Panc1 (cell line): ENCODE data around the gene MYL2. TPM values are rescaled to one million over a fixed set of nuclear protein-coding genes. Genes with fewer than 3 reads are reported as not detected.

Experiments used
- ATAC-seq: fragments of 200-7000 bp; cut with Tn5 transposase; 2 replicates; pipeline ENCODE4 v1.9.1; 2020; ENCODE audit warnings: mild to moderate bottlenecking, moderate library complexity
- BruUV-seq: library from RNA; stranded (reverse); fragments of 400-500 nt; replicated peaks from 2 replicates; lab custom pipeline; 2021; lab: Mats Ljungman, UMichigan
- CTCF ChIA-PET: fragments of 300-600 bp; sonication (Branson Sonifier 250); formaldehyde crosslinking; loops from one replicate; lab custom pipeline; 2022; ENCODE audit warnings: antibody characterized with exemption; lab: Charles Lee
- POLR2A ChIA-PET: fragments of 300-600 bp; sonication (Branson Sonifier 250); formaldehyde crosslinking; loops from one replicate; lab custom pipeline; 2022; ENCODE audit warnings: antibody characterized with exemption; lab: Charles Lee
- DNase-seq: peaks from one replicate; pipeline ENCODE4 v3.0.0-alpha.2; 2010; ENCODE audit warnings: low read depth, low spot score
- H3K27ac ChIP-seq: 2 replicates; pipeline ENCODE4 v1.5.1; 2011; ENCODE audit warnings: mild to moderate bottlenecking, low read length, inconsistent platforms
- H3K27me3 ChIP-seq: fragments of 200-500 bp; sonication (Bioruptor generic); 2 replicates; pipeline ENCODE4 v1.6.0; 2014; ENCODE audit warnings: low read length, inconsistent platforms; ENCODE audit not compliant: control insufficient read depth, insufficient read depth
- H3K36me3 ChIP-seq: fragments of 200-500 bp; sonication (Bioruptor generic); 2 replicates; pipeline ENCODE4 v1.5.1; 2014; ENCODE audit warnings: inconsistent platforms, mild to moderate bottlenecking, low read length, moderate library complexity; ENCODE audit not compliant: control insufficient read depth, insufficient read depth
- H3K4me1 ChIP-seq: 2 replicates; pipeline ENCODE4 v1.5.1; 2011; ENCODE audit warnings: inconsistent platforms, mild to moderate bottlenecking, low read length, moderate library complexity; ENCODE audit not compliant: control insufficient read depth, insufficient read depth
- H3K4me3 ChIP-seq, 2 experiments: 2 replicates each; pipeline ENCODE4 v1.5.1; 2011 to 2012; ENCODE audit warnings: low read depth in 2 of 2, low read length in 2 of 2, mild to moderate bottlenecking in 2 of 2, inconsistent platforms in 1 of 2, moderate library complexity in 1 of 2
- H3K9me3 ChIP-seq: fragments of 200-500 bp; sonication (Bioruptor generic); 2 replicates; pipeline ENCODE4 v1.5.1; 2014; ENCODE audit warnings: low read depth, mild to moderate bottlenecking, inconsistent platforms, low read length, moderate library complexity; ENCODE audit not compliant: control insufficient read depth, insufficient read depth
- POLR2AphosphoS5 ChIP-seq: IDR thresholded peaks from 2 replicates; pipeline ENCODE4 v1.6.1; 2012; ENCODE audit warnings: mild to moderate bottlenecking, low read depth, low read length, moderate library complexity
- SIN3A ChIP-seq: IDR thresholded peaks from 2 replicates; pipeline ENCODE4 v1.6.1; 2012; ENCODE audit warnings: low read depth, mild to moderate bottlenecking, low read length, moderate library complexity, borderline replicate concordance; ENCODE audit not compliant: insufficient read depth
- TCF7L2 ChIP-seq: IDR thresholded peaks from 2 replicates; pipeline ENCODE4 v1.6.1; 2011; ENCODE audit warnings: mild to moderate bottlenecking, low read depth, low read length, inconsistent platforms
- in situ Hi-C: cut with HindIII; loops from 2 replicates; pipeline ENCODE4 v1.10.0; 2016; ENCODE audit warnings: low sequenced_read_pairs, low pct_unique_long_range_greater_than_20kb
- intact Hi-C: fragments of 100-400 bp; cut with micrococcal nuclease; formaldehyde crosslinking; loops from one replicate; pipeline ENCODE4 v1.10.0; 2022; ENCODE audit not compliant: unreplicated experiment
- total RNA-seq: library from RNA; stranded (reverse); gene quantifications from one replicate; pipeline ENCODE4 v1.2.1, GENCODE V29; 2021; ENCODE audit not compliant: unreplicated experiment
- TF ChIP-seq, protein P1 (sequence below): fragments of 450-650 bp; IDR thresholded peaks from 2 replicates; pipeline ENCODE4 v1.5.1; 2017; ENCODE audit warnings: mild to moderate bottlenecking
- TF ChIP-seq, protein P2 (sequence below), 2 experiments: IDR thresholded peaks; 2 replicates each; pipeline ENCODE4 v1.6.1; 2011 to 2012; ENCODE audit warnings: low read depth in 2 of 2, control low read depth in 1 of 2, low read length in 1 of 2, mild to moderate bottlenecking in 1 of 2, moderate library complexity in 1 of 2; ENCODE audit not compliant: insufficient read depth in 1 of 2

The MYL2 gene
- total RNA-seq, 1 experiment from 2014 or later, result not detected

DNA sequence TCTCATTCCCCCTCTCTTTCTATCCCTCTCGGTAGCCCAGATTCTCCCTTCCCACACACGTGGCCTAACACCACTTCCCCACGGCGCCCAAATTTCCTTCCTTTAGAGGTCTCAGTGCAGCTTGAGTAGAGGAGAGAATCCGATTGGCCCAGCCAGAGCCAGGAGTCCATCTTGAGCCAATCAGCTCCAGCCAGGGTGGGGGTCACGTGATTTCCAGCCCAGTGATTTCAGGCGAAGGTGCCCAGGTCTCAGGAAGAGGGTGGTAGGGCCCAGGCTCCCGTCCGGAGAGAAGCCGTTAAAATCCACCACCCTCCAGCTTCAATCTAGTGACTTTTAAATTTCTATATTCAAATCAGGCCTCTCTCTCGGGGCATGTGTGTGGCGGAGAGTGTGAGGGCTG, 45.2 kb upstream of the MYL2 start:
- Histone ChIP-seq H3K4me3 (no peak overlapping the region), H3K9me3 (no peaks in the 10 kb centered on the region), H3K36me3 (no peaks in the 10 kb centered on the region), H3K27me3 (peaks cover 11% of the 10 kb centered on the region), H3K4me1 (no peaks in the 10 kb centered on the region), H3K27ac (no peak overlapping the region)
- intact Hi-C loops (no loop called here), in situ Hi-C loops (no loop called here)
- TF ChIP-seq, protein P1, sequence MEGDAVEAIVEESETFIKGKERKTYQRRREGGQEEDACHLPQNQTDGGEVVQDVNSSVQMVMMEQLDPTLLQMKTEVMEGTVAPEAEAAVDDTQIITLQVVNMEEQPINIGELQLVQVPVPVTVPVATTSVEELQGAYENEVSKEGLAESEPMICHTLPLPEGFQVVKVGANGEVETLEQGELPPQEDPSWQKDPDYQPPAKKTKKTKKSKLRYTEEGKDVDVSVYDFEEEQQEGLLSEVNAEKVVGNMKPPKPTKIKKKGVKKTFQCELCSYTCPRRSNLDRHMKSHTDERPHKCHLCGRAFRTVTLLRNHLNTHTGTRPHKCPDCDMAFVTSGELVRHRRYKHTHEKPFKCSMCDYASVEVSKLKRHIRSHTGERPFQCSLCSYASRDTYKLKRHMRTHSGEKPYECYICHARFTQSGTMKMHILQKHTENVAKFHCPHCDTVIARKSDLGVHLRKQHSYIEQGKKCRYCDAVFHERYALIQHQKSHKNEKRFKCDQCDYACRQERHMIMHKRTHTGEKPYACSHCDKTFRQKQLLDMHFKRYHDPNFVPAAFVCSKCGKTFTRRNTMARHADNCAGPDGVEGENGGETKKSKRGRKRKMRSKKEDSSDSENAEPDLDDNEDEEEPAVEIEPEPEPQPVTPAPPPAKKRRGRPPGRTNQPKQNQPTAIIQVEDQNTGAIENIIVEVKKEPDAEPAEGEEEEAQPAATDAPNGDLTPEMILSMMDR, result no peak
- TF ChIP-seq SIN3A (no peak), POLR2AphosphoS5 (no peak), TCF7L2 (no peak)
- TF ChIP-seq, protein P2, sequence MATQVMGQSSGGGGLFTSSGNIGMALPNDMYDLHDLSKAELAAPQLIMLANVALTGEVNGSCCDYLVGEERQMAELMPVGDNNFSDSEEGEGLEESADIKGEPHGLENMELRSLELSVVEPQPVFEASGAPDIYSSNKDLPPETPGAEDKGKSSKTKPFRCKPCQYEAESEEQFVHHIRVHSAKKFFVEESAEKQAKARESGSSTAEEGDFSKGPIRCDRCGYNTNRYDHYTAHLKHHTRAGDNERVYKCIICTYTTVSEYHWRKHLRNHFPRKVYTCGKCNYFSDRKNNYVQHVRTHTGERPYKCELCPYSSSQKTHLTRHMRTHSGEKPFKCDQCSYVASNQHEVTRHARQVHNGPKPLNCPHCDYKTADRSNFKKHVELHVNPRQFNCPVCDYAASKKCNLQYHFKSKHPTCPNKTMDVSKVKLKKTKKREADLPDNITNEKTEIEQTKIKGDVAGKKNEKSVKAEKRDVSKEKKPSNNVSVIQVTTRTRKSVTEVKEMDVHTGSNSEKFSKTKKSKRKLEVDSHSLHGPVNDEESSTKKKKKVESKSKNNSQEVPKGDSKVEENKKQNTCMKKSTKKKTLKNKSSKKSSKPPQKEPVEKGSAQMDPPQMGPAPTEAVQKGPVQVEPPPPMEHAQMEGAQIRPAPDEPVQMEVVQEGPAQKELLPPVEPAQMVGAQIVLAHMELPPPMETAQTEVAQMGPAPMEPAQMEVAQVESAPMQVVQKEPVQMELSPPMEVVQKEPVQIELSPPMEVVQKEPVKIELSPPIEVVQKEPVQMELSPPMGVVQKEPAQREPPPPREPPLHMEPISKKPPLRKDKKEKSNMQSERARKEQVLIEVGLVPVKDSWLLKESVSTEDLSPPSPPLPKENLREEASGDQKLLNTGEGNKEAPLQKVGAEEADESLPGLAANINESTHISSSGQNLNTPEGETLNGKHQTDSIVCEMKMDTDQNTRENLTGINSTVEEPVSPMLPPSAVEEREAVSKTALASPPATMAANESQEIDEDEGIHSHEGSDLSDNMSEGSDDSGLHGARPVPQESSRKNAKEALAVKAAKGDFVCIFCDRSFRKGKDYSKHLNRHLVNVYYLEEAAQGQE (IDR thresholded peaks at IDR 0.05; ENCODE audit: insufficient read depth in 1 of 2, low read depth in 2 of 2, low read length in 1 of 2), result no peak
- DNase-seq (no peak), ATAC-seq (no peak)
- ChIA-PET POLR2A (interaction anchor here (0.6 kb wide), 1 partner anchor 10 kb away, joined by 3 read pairs; no protein-coding TSS in a partner anchor), CTCF (no interaction called here)
- BruUV-seq, result no TSS peak

DNA sequence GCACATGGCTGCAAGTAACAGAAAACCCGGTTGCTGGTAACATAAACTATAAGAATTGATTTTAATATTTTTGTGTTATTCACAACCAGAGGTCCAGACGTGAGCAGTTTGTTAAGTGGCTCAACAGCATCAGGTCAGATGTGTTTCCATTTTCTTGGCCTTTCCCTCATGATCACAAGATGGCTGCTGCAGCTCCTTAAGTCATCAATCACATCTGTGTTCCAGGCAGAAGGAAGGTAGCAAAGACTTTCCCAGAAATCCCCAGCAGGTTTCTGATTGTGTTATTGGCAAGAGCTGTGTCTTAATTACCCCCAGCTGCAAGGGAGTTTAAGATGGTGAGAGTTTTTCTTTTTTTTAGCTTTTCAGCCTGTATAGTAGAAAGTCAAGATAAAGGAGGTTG, 40.4 kb upstream of the MYL2 start:
- no peaks in the 10 kb centered on the region for H3K4me1 ChIP-seq
- peaks cover 11% of the 10 kb centered on the region; the same call in 1 of the 2 replicates for H3K27me3 ChIP-seq
- CTCF ChIA-PET, result no interaction called here
- in situ Hi-C loops, result no loop called here
- TF ChIP-seq TCF7L2 (no peak), SIN3A (no peak), POLR2AphosphoS5 (no peak)
- TF ChIP-seq, protein P2 (IDR thresholded peaks at IDR 0.05; ENCODE audit: insufficient read depth in 1 of 2, low read depth in 2 of 2, low read length in 1 of 2), result no peak
- TF ChIP-seq, protein P1, result no peak
- no peak overlapping the region for H3K4me3 ChIP-seq
- H3K9me3 ChIP-seq, result no peaks in the 10 kb centered on the region
- no peaks in the 10 kb centered on the region for H3K36me3 ChIP-seq
- intact Hi-C loops, result no loop called here
- no peak overlapping the region for H3K27ac ChIP-seq
- DNase-seq (no peak), ATAC-seq (no peak)
- BruUV-seq, result no TSS peak
- POLR2A ChIA-PET, result no interaction called here
